Psoas muscle (tissue), 8 donors: ENCODE data around the gene LCP2. TPM values are rescaled to one million over a fixed set of nuclear protein-coding genes. Genes with fewer than 3 reads are reported as not detected.
A peak's percentile ranks its signal among the peaks of the same experiment; 100 is the strongest.

Experiments used
- ATAC-seq, 4 donors: fragments of 200-7000 bp; cut with Tn5 transposase; one replicate each; pipeline ENCODE4 v1.9.1; 2020; ENCODE audit warnings: moderate library complexity in 3 of 4, mild to moderate bottlenecking in 2 of 4
- DNase-seq, 2 donors: peaks; one replicate each; pipeline ENCODE4 v3.0.0-alpha.2; 2020
- H3K27ac ChIP-seq: fragments of 200-600 bp; one replicate; pipeline ENCODE4 v1.8.0; 2022
- H3K27me3 ChIP-seq, 3 donors: fragments of 200-600 bp in 1 of 3; one replicate each; pipeline versions ENCODE4 v1.6.1 to v1.8.0; 2013 to 2022; ENCODE audit warnings: low read length in 2 of 3, mild to moderate bottlenecking in 2 of 3, moderate library complexity in 1 of 3; ENCODE audit not compliant: insufficient read depth in 3 of 3
- H3K36me3 ChIP-seq, 2 donors: fragments of 200-600 bp in 1 of 2; one replicate each; pipeline versions ENCODE4 v1.6.1 to v1.8.0; 2013 to 2022; ENCODE audit warnings: low read depth in 1 of 2, mild to moderate bottlenecking in 1 of 2, moderate library complexity in 1 of 2; ENCODE audit not compliant: insufficient read depth in 1 of 2
- H3K4me1 ChIP-seq: fragments of 200-600 bp; one replicate; pipeline ENCODE4 v1.8.0; 2022
- H3K4me3 ChIP-seq: fragments of 200-600 bp; one replicate; pipeline ENCODE4 v1.8.0; 2022; ENCODE audit warnings: mild to moderate bottlenecking
- H3K9me3 ChIP-seq: fragments of 200-600 bp; one replicate; pipeline ENCODE4 v1.8.0; 2022
- CTCF ChIP-seq: fragments of 200-600 bp; IDR thresholded peaks from one replicate; pipeline ENCODE4 v1.8.0; 2022; ENCODE audit warnings: antibody characterized with exemption
- WGBS, 3 donors: extraction: QIAGEN DNeasy Blood & Tissue Kit; methylation state at CpG; one replicate each; pipeline versions ENCODE4 v1.1.6 to v1.1.7; 2013; 5-methylcytosine and 5-hydroxymethylcytosine counted together
- intact Hi-C, 2 donors: fragments of 100-400 bp; cut with DNase I; formaldehyde crosslinking; loops; one replicate each; pipeline versions ENCODE4 v1.11.0 to v1.14.2; 2022
- polyA plus RNA-seq, 3 donors: library from polyadenylated mRNA; stranded (reverse); fragments of 200-250 nt; gene quantifications; one replicate each; pipeline ENCODE4 v1.2.3, GENCODE V29; 2013
- total RNA-seq, 4 donors: library from RNA; stranded (reverse); fragmentation: NEBNext Ultra II Directional in 2 of 4; extraction: Animal tissue kit (Norgen Biotek cat#: 25700) in 2 of 4; gene quantifications; one replicate each; pipeline versions ENCODE4 v1.2.1 to v1.2.4, GENCODE V29; 2021 to 2023
- donor health status: healthy with polysubstance abuse.
- donor health status: DM: no; HTN: no; CAD: no; lungs with moderate emphysema.
- donor health status: Bipolar disorder and iron deficiency.
- donor health status: healthy.
- donor health status: DM: yes; HTN: yes; CAD: no.
- donor health status: DM: no; HTN: no; CAD: no.
- donor health status: DM: no; HTN: no; CAD: no.
- donor health status: DM: yes; HTN: yes; CAD: no.

Gene LCP2
- total and polyA plus RNA-seq, 7 donors, result 0.76 to 6.0 (median 4.2) TPM

GRCh38 chr5:170286386-170286925 lies 11.1 kb downstream of the LCP2 start:
- intact Hi-C loops, result no loop called here
- no peak overlapping the region for H3K27ac ChIP-seq

GRCh38 chr5:170285181-170285580 lies 12.4 kb downstream of the LCP2 start:
- DNase-seq (no peak), ATAC-seq (no peak)
- no peak for TF ChIP-seq CTCF
- Histone ChIP-seq H3K27me3 (peaks cover 0 to 3% (median 0%) of the 10 kb centered on the region in 3 donors), H3K4me3 (no peak overlapping the region), H3K36me3 (no peaks in the 10 kb centered on the region), H3K27ac (no peak overlapping the region), H3K4me1 (no peaks in the 10 kb centered on the region), H3K9me3 (peaks cover 4% of the 10 kb centered on the region)
- intact Hi-C loops, result no loop called here

More at GRCh38 chr5:170286386-170286925, 11.1 kb downstream of the LCP2 start:
- no peaks in the 10 kb centered on the region for H3K36me3 ChIP-seq
- no peaks in the 10 kb centered on the region for H3K4me1 ChIP-seq
- peaks cover 4% of the 10 kb centered on the region for H3K9me3 ChIP-seq
- TF ChIP-seq CTCF, result no peak
- ATAC-seq (no peak), DNase-seq (no peak)
- H3K4me3 ChIP-seq, result no peak overlapping the region
- H3K27me3 ChIP-seq, result peaks cover 0 to 3% (median 0%) of the 10 kb centered on the region in 3 donors
- 68 to 70% (median 68%) methylated on average over 3 of the region's 3 CpGs for WGBS, 3 donors

- Histone ChIP-seq H3K4me1 (no peaks in the 10 kb centered on the region), H3K27ac (no peak overlapping the region), H3K4me3 (no peak overlapping the region), H3K9me3 (peaks cover 4% of the 10 kb centered on the region), H3K27me3 (peaks cover 0 to 3% (median 0%) of the 10 kb centered on the region in 3 donors), H3K36me3 (no peaks in the 10 kb centered on the region)
- DNase-seq (no peak), ATAC-seq (no peak)
- no peak for TF ChIP-seq CTCF
- intact Hi-C loops, result no loop called here
- 85 to 90% (median 87%) methylated on average over 2 of the region's 2 CpGs for WGBS, 3 donors
These were observed 13.3 kb downstream of the LCP2 start for GRCh38 chr5:170284231-170284630.

- no peak overlapping the region for H3K4me3 ChIP-seq
- H3K4me1 ChIP-seq, result no peaks in the 10 kb centered on the region
- 75 to 94% (median 84%) methylated on average over 1 of the region's 1 CpG for WGBS, 3 donors
- H3K36me3 ChIP-seq, result no peaks in the 10 kb centered on the region
- peaks cover 0 to 3% (median 0%) of the 10 kb centered on the region in 3 donors for H3K27me3 ChIP-seq
- TF ChIP-seq CTCF, result no peak
- H3K9me3 ChIP-seq, result peaks cover 4% of the 10 kb centered on the region
- no peak for ATAC-seq
- no peak for DNase-seq
- intact Hi-C loops, result no loop called here
- H3K27ac ChIP-seq, result no peak overlapping the region
These were observed 14.3 kb downstream of the LCP2 start for GRCh38 chr5:170283296-170283695.

GRCh38 chr5:170280011-170280493 lies 17.5 kb downstream of the LCP2 start:
- intact Hi-C loops, result no loop called here
- no peak for TF ChIP-seq CTCF
- Histone ChIP-seq H3K36me3 (no peaks in the 10 kb centered on the region), H3K4me1 (no peaks in the 10 kb centered on the region), H3K27ac (no peak overlapping the region), H3K9me3 (peaks cover 1% of the 10 kb centered on the region), H3K4me3 (no peak overlapping the region), H3K27me3 (no peaks in the 10 kb centered on the region)
- WGBS, 3 donors, result 29 to 49% (median 40%) methylated on average over 6 of the region's 6 CpGs
- ATAC-seq, result peak in 3 of 4 donors; percentile 44 to 55 (median 52)
- peak in 1 of 2 donors; percentile 63 for DNase-seq
